BLaER1 (cell line): Measurements from ENCODE around the gene FRMD4A.

Experiments
- H3K27ac ChIP-seq: shearing (Covaris generic); formaldehyde crosslinking; 2 replicates; pipeline ENCODE4 v1.8.1; 2022
- H3K27me3 ChIP-seq: shearing (Covaris generic); formaldehyde crosslinking; 2 replicates; pipeline ENCODE4 v1.8.1; 2022
- H3K36me3 ChIP-seq: shearing (Covaris generic); formaldehyde crosslinking; 2 replicates; pipeline ENCODE4 v1.8.1; 2022
- H3K4me1 ChIP-seq: shearing (Covaris generic); formaldehyde crosslinking; 2 replicates; pipeline ENCODE4 v1.8.1; 2022
- H3K4me2 ChIP-seq: shearing (Covaris generic); formaldehyde crosslinking; 2 replicates; pipeline ENCODE4 v1.8.1; 2022
- H3K4me3 ChIP-seq: shearing (Covaris generic); formaldehyde crosslinking; 2 replicates; pipeline ENCODE4 v1.8.1; 2022
- H3K9ac ChIP-seq: shearing (Covaris generic); formaldehyde crosslinking; 2 replicates; pipeline ENCODE4 v1.8.1; 2022
- H3K9me3 ChIP-seq: shearing (Covaris generic); formaldehyde crosslinking; 2 replicates; pipeline ENCODE4 v1.8.1; 2022
- H4K20me1 ChIP-seq: shearing (Covaris generic); formaldehyde crosslinking; 2 replicates; pipeline ENCODE4 v1.8.1; 2022
- Cebpa-rat ChIP-seq: shearing (Covaris generic); IDR thresholded peaks from 2 replicates; pipeline ENCODE4 v1.8.1; 2022

FRMD4A gene

DNA sequence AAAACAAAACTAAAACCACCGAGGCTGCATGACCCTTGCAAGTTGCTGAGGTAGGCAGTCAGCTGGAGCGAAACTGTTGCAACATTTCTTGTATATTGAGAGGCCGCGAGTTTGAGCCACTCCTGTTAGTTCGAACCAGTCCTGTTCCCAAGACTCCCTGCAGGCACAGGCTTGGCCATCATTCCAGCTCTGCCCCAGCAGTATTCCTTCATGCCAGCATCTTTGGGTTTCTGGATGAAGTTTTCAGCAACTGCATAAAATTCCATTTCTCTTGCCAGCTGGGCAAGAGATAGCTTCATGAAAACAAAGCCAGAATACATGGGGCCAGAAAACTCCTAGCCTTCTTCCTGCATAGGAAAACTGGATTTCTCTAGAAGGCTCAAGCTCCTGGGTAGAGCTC, 207.6 kb downstream of the FRMD4A start:
- H4K20me1 ChIP-seq, result no peaks in the 10 kb centered on the region
- TF ChIP-seq Cebpa-rat, result no peak
- no peak overlapping the region for H3K4me2 ChIP-seq
- H3K4me1 ChIP-seq, result no peaks in the 10 kb centered on the region
- no peak overlapping the region for H3K4me3 ChIP-seq
- no peak overlapping the region for H3K9ac ChIP-seq
- H3K9me3 ChIP-seq, result no peaks in the 10 kb centered on the region
- no peaks in the 10 kb centered on the region for H3K27me3 ChIP-seq
- no peak overlapping the region for H3K27ac ChIP-seq
- H3K36me3 ChIP-seq, result no peaks in the 10 kb centered on the region

DNA sequence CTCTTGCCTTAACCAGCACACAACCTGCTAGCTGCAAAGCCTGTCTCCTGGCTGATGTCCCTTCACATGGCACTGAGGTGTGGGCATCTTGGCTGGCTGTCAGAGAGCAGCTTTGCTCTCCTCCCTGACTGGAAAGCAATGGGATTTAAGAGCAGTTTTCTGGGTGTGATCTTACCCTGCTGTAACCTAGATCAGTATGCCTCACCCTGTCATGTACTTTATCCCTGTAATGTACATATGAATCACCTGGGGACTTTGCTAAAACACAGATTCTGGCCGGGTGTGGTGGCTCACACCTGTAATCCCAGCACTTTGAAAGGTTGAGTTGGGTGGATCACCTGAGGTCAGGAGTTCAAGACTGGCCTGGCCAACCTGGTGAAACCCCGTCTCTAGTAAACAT, 209.9 kb downstream of the FRMD4A start:
- Histone ChIP-seq H3K27ac (no peak overlapping the region), H3K4me3 (no peak overlapping the region), H3K9ac (no peak overlapping the region), H4K20me1 (no peaks in the 10 kb centered on the region), H3K4me2 (no peak overlapping the region), H3K9me3 (no peaks in the 10 kb centered on the region), H3K27me3 (no peaks in the 10 kb centered on the region), H3K4me1 (no peaks in the 10 kb centered on the region), H3K36me3 (no peaks in the 10 kb centered on the region)
- TF ChIP-seq Cebpa-rat, result no peak

DNA sequence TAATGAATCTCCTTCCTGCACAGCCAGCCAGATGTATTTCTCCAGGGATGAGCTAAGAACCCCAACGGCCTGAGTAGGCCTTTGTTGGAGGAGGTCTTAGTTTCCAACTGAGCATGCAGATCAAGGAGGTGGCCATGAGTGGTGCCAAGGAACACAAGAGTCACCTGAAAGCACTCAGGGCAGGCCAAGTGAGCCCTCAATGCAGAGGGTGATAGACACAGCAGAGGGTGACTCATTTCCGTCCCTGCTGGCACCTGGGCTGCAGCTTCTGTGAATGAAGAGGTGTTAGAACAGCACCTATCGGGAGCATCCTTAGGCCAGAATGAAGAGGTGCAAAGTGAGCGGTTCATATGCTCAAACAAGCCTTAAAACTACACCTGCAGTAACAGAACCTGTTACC, 211.8 kb downstream of the FRMD4A start:
- no peak overlapping the region for H3K4me3 ChIP-seq
- no peak overlapping the region for H3K27ac ChIP-seq
- H3K4me1 ChIP-seq, result no peaks in the 10 kb centered on the region
- H3K27me3 ChIP-seq, result no peaks in the 10 kb centered on the region
- TF ChIP-seq Cebpa-rat, result no peak
- H3K36me3 ChIP-seq, result no peaks in the 10 kb centered on the region
- no peaks in the 10 kb centered on the region for H4K20me1 ChIP-seq
- no peak overlapping the region for H3K4me2 ChIP-seq
- H3K9ac ChIP-seq, result no peak overlapping the region
- no peaks in the 10 kb centered on the region for H3K9me3 ChIP-seq

DNA sequence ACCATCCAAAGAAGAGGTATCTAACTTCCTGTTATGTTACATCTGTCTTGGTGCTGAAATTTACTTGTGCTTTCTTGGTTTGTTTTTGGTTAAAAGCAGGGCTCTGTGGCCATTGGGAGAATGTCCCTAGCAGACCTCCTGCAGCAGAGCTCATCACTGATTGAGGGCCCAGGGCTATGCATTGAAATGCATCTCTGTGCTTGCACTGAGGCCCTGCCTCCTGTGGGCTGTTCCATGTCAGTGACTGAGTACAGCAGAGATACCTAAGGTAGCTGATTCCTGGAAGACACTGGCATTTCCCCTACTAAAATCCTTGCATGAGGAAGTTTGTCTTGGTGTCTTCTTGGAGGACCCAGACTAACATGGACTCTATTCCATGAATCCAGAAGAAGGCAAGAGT, 213.9 kb downstream of the FRMD4A start:
- H3K4me1 ChIP-seq, result no peaks in the 10 kb centered on the region
- no peak overlapping the region for H3K9ac ChIP-seq
- H3K4me3 ChIP-seq, result no peak overlapping the region
- no peaks in the 10 kb centered on the region for H4K20me1 ChIP-seq
- no peak overlapping the region for H3K4me2 ChIP-seq
- H3K36me3 ChIP-seq, result no peaks in the 10 kb centered on the region
- no peaks in the 10 kb centered on the region for H3K9me3 ChIP-seq
- H3K27ac ChIP-seq, result no peak overlapping the region
- TF ChIP-seq Cebpa-rat, result no peak
- H3K27me3 ChIP-seq, result no peaks in the 10 kb centered on the region

DNA sequence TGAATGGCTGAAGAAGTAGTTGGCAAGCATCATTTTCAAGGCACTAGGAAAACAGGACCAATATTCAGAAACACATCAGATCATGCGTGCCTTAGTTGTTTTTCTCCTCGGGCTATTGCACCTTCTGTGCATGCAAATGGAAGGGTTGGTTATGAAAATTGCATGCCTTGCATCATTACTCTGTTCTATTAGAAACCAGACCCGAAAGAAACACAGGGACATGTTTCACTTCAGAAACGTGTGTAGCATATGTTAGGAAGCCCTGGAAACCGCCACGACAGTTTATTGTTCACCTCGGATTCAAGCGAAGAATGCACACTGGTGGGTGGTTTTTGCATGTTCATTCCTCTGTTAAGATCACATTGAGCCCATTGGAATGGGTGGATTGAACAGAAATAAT, 214.7 kb downstream of the FRMD4A start:
- no peak overlapping the region for H3K9ac ChIP-seq
- no peaks in the 10 kb centered on the region for H3K4me1 ChIP-seq
- no peaks in the 10 kb centered on the region for H3K36me3 ChIP-seq
- no peak overlapping the region for H3K4me2 ChIP-seq
- no peaks in the 10 kb centered on the region for H3K9me3 ChIP-seq
- H3K27me3 ChIP-seq, result no peaks in the 10 kb centered on the region
- TF ChIP-seq Cebpa-rat, result no peak
- no peak overlapping the region for H3K4me3 ChIP-seq
- no peaks in the 10 kb centered on the region for H4K20me1 ChIP-seq
- no peak overlapping the region for H3K27ac ChIP-seq

DNA sequence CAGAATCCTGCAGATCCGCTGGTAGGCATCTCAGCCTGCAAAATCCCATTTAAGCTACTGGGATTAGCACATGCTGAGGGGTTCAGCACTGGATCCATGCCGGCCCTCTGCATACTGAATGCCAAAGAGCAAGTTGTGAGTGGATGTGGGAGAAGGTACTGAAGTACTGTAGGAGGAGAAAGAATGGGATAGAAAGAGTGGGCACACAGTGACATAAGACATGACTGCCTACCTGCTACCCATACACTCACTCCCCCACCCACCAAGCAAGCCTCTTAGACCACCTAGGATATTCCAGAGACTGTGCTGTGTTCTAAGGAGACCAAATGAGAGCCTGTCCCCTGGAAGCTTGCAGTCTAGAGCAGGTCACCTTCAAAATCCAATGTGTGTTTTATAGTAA, 215.9 kb downstream of the FRMD4A start:
- no peaks in the 10 kb centered on the region for H3K36me3 ChIP-seq
- no peak overlapping the region for H3K27ac ChIP-seq
- H3K9me3 ChIP-seq, result no peaks in the 10 kb centered on the region
- H3K4me3 ChIP-seq, result no peak overlapping the region
- H3K4me1 ChIP-seq, result no peaks in the 10 kb centered on the region
- H3K9ac ChIP-seq, result no peak overlapping the region
- H3K4me2 ChIP-seq, result no peak overlapping the region
- no peaks in the 10 kb centered on the region for H3K27me3 ChIP-seq
- no peaks in the 10 kb centered on the region for H4K20me1 ChIP-seq
- TF ChIP-seq Cebpa-rat, result no peak

DNA sequence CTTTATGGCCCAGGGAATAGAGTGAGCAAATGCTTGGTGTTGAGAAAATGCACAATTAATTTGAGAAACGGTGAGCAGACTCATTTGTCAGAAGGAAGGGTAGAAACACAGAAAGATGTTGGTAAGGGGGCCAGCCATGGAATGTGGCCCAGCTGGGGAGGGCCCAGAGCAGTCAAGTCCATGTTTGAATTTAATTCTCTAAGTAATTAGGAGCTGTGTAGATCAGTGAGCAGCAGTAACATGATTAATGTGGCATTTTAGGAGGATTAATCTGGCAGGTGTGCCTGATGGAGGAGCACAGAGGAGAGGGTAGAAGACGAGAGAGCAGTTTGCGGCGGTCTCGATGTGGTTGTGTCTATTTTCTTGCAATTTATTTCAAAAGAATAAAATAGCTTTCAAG, 218.7 kb downstream of the FRMD4A start:
- no peak for TF ChIP-seq Cebpa-rat
- no peaks in the 10 kb centered on the region for H3K36me3 ChIP-seq
- H3K27me3 ChIP-seq, result no peaks in the 10 kb centered on the region
- H3K4me3 ChIP-seq, result no peak overlapping the region
- no peaks in the 10 kb centered on the region for H4K20me1 ChIP-seq
- no peaks in the 10 kb centered on the region for H3K9me3 ChIP-seq
- H3K27ac ChIP-seq, result no peak overlapping the region
- no peaks in the 10 kb centered on the region for H3K4me1 ChIP-seq
- H3K9ac ChIP-seq, result no peak overlapping the region
- H3K4me2 ChIP-seq, result no peak overlapping the region

DNA sequence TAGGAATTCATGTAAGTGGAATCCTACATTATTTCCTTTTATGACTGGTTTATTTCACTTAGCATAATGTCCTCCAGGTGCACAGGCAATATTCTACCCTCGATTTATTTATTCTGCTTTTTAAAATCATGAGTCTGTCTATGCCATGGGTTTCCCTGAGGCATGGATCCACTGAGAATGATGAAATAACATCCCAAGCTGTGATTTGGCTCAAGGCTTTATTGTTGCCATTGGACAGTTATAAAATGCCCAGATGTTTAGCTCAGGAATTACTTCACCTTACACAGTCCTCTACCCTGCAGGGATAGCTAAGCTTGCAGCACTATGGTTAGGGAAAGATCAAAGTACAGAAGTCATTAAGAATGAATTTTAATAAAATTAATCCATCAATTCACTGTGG, 219.5 kb downstream of the FRMD4A start:
- Histone ChIP-seq H3K27ac (no peak overlapping the region), H3K4me1 (no peaks in the 10 kb centered on the region), H3K9ac (no peak overlapping the region), H4K20me1 (no peaks in the 10 kb centered on the region), H3K4me3 (no peak overlapping the region), H3K36me3 (no peaks in the 10 kb centered on the region), H3K4me2 (no peak overlapping the region), H3K27me3 (no peaks in the 10 kb centered on the region), H3K9me3 (no peaks in the 10 kb centered on the region)
- TF ChIP-seq Cebpa-rat, result no peak

DNA sequence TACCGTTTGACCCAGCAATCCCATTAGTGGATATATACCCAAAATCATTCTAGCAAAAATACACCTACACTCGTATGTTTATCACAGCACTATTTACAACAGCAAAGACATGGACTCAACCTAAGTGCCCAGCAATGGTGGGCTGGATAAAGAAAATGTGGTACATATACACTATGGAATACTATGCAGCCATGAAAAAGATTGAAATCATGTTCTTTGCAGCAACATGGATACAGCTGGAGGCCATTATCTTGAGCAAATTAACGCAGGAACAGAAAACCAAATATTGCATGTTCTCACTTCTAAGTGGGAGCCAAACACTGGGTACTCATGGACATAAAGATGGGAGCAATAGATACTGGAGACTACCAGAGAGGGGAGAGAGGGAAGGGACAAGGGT, 223.9 kb downstream of the FRMD4A start:
- no peak for TF ChIP-seq Cebpa-rat
- Histone ChIP-seq H3K9ac (no peak overlapping the region), H3K4me2 (no peak overlapping the region), H3K36me3 (no peaks in the 10 kb centered on the region), H3K9me3 (peaks cover 7% of the 10 kb centered on the region; the same call in 1 of the 2 replicates), H3K4me3 (no peak overlapping the region), H3K27ac (no peak overlapping the region), H3K4me1 (no peaks in the 10 kb centered on the region), H4K20me1 (no peaks in the 10 kb centered on the region), H3K27me3 (no peaks in the 10 kb centered on the region)

DNA sequence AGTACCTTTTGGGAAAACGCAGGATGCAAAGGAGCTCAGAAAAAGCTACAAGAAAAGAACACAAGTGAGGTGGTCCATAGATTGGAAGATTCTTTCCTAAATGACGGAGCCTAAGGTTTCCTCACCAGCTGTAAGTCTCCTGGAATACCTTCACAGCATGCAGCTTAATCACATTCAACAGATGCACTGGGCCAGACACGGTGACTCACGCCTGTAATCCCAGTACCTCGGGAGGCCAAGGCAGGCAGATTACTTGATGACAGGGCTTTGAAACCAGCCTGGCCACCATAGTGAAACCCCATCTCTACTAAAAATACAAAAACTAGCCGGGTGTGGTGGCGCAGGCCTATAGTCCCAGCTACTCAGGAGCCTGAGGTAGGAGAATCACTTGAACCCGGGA, 228.7 kb downstream of the FRMD4A start:
- H3K4me2 ChIP-seq, result no peak overlapping the region

DNA sequence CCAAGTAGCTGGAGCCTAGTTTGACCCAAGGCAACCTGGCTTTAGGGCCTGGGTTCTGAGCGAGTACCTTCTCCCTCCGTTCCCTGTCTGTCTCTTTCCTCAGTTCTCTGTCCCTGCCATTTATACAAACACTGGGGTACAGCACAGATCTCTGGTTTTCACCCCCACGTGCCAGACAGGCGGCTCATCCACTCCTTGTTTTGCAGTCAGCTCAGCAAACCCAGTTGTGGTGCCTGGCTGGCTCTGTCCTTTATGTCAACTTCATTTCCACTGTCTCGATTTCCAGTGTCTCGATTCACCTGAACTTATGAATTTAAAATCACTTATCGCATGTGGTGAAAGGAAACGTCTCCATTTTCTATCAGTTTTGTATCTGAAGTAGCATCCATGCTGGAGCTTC, 230.8 kb downstream of the FRMD4A start:
- Histone ChIP-seq H3K27ac (no peak overlapping the region), H3K9ac (no peak overlapping the region), H3K9me3 (peaks cover 7% of the 10 kb centered on the region; the same call in 1 of the 2 replicates), H3K36me3 (no peaks in the 10 kb centered on the region), H3K4me1 (no peaks in the 10 kb centered on the region), H3K27me3 (no peaks in the 10 kb centered on the region), H3K4me2 (no peak overlapping the region), H4K20me1 (no peaks in the 10 kb centered on the region), H3K4me3 (no peak overlapping the region)
- no peak for TF ChIP-seq Cebpa-rat

More for the DNA sequence above, 228.7 kb downstream of the FRMD4A start:
- Histone ChIP-seq H3K9me3 (peaks cover 7% of the 10 kb centered on the region; the same call in 1 of the 2 replicates), H4K20me1 (no peaks in the 10 kb centered on the region), H3K27me3 (no peaks in the 10 kb centered on the region), H3K36me3 (no peaks in the 10 kb centered on the region), H3K27ac (no peak overlapping the region), H3K9ac (no peak overlapping the region), H3K4me1 (no peaks in the 10 kb centered on the region), H3K4me3 (no peak overlapping the region)
- no peak for TF ChIP-seq Cebpa-rat
